NCI-H2107 treated with DMSO at 0.1 percent for 48 hours (cell line): Measurements from ENCODE around the gene S100A7A.

Source experiments
- DNase-seq: peaks from one replicate; lab custom pipeline; 2025; ENCODE audit not compliant: unreplicated experiment; lab: John Stamatoyannopoulos, UW

The S100A7A gene

GRCh38 chr1:153420306-153420705 is 4.0 kb downstream of the S100A7A start:
- no peak for DNase-seq

GRCh38 chr1:153422450-153423068 is 6.2 kb downstream of the S100A7A start:
- DNase-seq = no peak

DNA sequence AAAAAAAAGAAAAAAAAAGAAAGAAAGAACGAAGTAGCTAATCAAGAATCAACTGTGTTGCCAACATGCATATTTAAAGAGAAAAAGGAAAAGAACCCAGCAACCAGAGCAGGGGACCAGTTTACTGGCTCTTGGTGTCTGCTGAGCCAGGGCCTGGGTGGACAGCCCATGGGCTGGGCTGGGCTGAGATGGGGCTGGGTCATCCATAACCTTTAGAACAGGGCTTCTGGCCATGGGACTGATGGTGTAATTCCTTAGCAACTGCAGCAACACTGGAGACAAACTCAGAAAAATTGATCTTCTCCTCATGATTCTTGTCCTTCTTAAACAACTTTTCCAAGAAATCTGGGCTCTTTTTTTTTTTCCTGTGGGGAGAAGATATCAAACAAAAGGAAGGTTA is 10.5 kb downstream of the S100A7A start:
- DNase-seq = no peak

GRCh38 chr1:153428073-153428638 is 11.8 kb downstream of the S100A7A start:
- no peak for DNase-seq

DNA sequence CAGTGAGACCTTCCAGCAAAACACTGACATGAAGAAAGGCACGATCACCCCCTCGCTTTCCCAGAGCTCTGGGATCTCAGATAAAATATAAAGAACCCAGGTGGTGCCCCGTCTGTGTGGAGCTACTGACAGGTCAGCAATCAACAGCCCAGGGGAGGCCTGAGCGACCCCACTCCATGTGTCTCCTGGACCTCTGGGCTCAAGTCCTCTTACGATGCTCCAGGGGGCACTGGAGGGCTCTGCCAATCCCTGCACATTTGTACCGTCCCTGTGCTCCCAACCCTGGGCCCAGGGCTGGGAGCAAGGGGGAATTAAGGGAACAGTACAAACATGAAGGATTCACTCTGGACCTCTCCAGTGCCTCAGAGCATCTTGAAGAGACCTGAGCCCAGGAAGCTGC is 12.5 kb downstream of the S100A7A start:
- no peak for DNase-seq

GRCh38 chr1:153429266-153430165 is 13.2 kb downstream of the S100A7A start:
- DNase-seq = no peak

DNA sequence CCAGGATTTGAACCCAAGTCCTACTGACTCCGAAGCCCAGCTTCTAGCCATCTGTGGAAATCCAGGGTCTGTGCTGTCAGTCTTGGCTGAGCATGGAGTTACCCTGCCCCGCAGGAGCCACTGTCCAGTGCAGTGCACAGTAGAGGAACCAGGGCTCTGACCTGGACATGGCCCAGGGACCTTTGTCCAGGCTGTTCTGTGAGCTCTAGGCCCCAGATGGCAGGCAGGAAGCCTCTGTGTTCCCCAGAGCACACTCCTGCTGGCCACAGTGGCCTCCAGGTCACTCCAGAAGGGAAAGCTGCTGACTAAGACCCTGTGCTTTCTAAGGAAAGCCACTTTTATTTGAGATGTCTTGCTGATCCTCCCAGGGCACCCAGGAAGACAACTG is 13.8 kb downstream of the S100A7A start:
- no peak for DNase-seq

GRCh38 chr1:153430561-153430960 is 14.2 kb downstream of the S100A7A start:
- DNase-seq = no peak

GRCh38 chr1:153431002-153431401 is 14.7 kb downstream of the S100A7A start:
- no peak for DNase-seq

DNA sequence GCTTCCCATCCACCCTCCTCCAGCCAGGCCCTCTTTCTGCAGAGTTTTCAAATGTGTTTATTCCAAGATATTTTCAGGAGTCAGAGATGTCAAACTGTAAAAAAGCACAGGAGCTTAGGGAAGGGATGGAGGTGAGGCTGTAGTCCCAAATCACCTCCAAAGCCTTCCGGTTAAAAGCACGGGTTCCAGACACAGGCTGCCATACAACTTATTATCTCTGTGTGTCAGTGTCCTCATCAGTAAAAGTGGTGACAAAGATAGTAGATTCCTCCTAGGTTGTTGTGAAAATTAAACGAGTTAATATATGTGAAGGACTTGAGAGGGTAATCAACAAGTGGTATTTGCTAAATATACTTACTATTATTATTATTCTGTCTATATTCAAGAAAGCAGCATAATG is 15.1 kb downstream of the S100A7A start:
- no peak for DNase-seq

DNA sequence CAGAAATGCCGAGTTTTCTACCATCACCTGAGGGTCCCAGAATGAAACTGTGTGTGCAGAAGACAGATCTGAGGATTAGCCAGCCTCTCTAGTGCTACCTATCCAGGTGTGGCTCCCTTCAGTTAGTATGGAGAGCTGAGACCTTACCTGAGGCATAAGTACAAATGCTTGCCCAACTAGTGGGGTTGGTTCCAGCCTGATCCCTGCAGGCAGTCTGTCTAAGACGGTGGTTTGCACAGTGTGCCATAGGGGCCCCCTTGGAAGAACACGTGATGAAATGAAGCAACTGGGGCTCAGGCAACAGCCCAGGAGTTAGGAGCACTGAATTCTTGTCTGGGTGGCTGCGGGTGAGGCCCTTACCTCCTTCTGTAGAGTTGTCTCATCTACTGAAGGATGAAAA is 15.6 kb downstream of the S100A7A start:
- no peak for DNase-seq

- no peak for DNase-seq
Observed at GRCh38 chr1:153432874-153433681, 16.8 kb downstream of the S100A7A start.

GRCh38 chr1:153434746-153435455 is 18.6 kb downstream of the S100A7A start:
- no peak for DNase-seq

GRCh38 chr1:153437236-153437635 is 20.9 kb downstream of the S100A7A start:
- DNase-seq = no peak

DNA sequence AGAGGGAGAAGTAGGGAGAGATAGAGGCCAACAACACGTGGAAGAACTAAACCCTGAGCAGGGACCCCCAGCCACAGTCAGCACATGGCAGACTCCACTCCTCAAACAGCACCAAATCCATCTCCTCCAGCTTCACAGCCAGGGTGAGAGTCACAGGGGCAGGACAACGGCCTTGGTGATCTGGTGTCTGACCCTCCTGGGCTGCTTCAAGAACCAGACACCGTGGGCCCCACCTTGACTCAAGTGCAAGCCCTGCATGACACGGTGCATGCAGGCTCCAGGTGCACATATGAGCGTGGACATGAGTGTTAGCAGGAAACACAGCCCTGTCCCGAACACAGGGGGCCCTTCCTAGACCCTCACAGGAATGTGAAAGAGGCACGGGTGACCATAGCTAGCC is 22.3 kb downstream of the S100A7A start:
- DNase-seq = no peak

- DNase-seq = no peak
Observed at GRCh38 chr1:153439273-153439672, 23.0 kb downstream of the S100A7A start.

- peak; percentile 72 for DNase-seq
Observed at GRCh38 chr1:153441238-153441755, 25.0 kb downstream of the S100A7A start.

GRCh38 chr1:153443486-153443885 is 27.2 kb downstream of the S100A7A start:
- no peak for DNase-seq

DNA sequence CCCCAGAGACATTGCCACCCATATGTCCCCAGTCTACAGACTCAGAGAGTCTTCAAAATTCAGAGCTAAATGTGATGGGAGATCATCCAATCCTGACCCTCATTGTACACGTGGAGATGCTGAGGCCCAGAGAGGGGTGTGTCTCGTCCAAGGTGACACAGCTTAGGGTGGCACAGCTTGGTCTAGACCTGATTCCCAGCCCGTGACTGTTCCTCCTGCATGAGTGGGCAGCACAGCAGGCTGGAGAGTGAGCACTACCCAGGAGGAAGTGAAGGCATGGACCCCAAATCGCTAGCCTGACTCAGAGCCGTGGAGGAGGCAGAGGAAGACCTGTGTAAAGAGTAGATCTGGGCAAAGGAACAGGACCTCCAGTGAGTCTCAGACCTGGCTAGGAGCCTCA is 27.8 kb downstream of the S100A7A start:
- no peak for DNase-seq

- no peak for DNase-seq
Observed at GRCh38 chr1:153447498-153448170, 31.3 kb downstream of the S100A7A start.
